Vagina (tissue), 2 donors: Measurements from ENCODE around the gene OGFOD2.
A peak's percentile ranks its signal among the peaks of the same experiment; 100 is the strongest.

ENCODE experiments used
- POLR2A ChIP-seq, 2 donors: fragments of 450-650 bp; IDR thresholded peaks; one replicate each; pipeline ENCODE4 v1.6.1; 2017; ENCODE audit warnings: antibody characterized with exemption in 2 of 2, mild to moderate bottlenecking in 2 of 2, moderate library complexity in 2 of 2
- POLR2AphosphoS5 ChIP-seq, 2 donors: sonication (generic); formaldehyde crosslinking; IDR thresholded peaks; one replicate each; pipeline ENCODE4 v1.9.0; 2017; ENCODE audit warnings: antibody characterized with exemption in 2 of 2, mild to moderate bottlenecking in 2 of 2, low read depth in 1 of 2; ENCODE audit not compliant: insufficient read depth in 1 of 2
- TF ChIP-seq, protein P1 (sequence below), 3 experiments: fragments of 450-650 bp in 2 of 3; fragments of 200-600 bp in 1 of 3; sonication (generic) in 1 of 3; IDR thresholded peaks; one replicate each; pipeline ENCODE4 v1.5.1; 2017 to 2019; ENCODE audit warnings: antibody characterized with exemption in 3 of 3, mild to moderate bottlenecking in 2 of 3, moderate library complexity in 2 of 3

DNA sequence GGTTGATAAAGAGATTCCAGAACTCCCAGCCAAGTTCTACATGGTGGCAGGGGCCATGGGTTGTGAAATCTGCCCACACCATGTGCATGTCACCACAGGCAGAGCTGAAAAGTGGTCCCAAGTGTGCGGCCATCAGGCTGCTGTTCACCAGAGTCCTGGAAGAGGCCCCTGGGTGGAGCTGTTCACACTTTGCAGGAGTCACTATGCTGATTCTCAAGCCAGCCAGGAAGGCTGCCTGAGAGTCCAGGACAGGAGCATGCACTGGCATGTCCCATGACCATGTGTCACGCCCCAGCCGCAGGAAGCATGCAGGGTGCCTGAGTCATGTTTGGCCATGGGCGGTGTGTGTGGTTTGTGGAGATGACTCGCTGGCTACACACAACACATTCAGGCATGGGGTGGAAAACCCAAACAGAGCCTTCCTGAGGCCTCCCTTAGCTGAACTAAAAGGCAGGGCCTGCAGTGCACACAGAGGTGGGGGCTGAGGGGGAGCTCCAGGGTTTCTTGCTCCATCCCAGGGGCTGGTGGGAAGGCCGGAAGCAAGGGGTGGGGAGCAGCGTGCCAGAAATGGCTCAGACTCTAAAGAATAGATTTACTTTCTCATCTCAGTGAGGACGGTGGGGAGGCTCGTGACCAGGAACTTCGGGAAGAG lies 28.2 kb upstream of the OGFOD2 start:
- TF ChIP-seq, protein P1, sequence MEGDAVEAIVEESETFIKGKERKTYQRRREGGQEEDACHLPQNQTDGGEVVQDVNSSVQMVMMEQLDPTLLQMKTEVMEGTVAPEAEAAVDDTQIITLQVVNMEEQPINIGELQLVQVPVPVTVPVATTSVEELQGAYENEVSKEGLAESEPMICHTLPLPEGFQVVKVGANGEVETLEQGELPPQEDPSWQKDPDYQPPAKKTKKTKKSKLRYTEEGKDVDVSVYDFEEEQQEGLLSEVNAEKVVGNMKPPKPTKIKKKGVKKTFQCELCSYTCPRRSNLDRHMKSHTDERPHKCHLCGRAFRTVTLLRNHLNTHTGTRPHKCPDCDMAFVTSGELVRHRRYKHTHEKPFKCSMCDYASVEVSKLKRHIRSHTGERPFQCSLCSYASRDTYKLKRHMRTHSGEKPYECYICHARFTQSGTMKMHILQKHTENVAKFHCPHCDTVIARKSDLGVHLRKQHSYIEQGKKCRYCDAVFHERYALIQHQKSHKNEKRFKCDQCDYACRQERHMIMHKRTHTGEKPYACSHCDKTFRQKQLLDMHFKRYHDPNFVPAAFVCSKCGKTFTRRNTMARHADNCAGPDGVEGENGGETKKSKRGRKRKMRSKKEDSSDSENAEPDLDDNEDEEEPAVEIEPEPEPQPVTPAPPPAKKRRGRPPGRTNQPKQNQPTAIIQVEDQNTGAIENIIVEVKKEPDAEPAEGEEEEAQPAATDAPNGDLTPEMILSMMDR (IDR thresholded peaks at IDR 0.05): peak in 2 of 3 experiments; percentile 14 to 22
- TF ChIP-seq POLR2A (IDR thresholded peaks at IDR 0.05): no peak
- TF ChIP-seq POLR2AphosphoS5 (IDR thresholded peaks at IDR 0.05; ENCODE audit: insufficient read depth in 1 of 2, low read depth in 1 of 2): peak; percentile 89 to 96
